Stimulated activated CD4-positive, alpha-beta T cell treated with anti-CD3 and anti-CD28 coated beads, Interleukin-4, amount 100 ng/mL, for 24 hours (primary cell): ENCODE data around the gene HSP90AA1.

Experiments used
- DNase-seq: peaks from one replicate; pipeline ENCODE4 v3.0.0-alpha.2; 2020

HSP90AA1 gene

DNA sequence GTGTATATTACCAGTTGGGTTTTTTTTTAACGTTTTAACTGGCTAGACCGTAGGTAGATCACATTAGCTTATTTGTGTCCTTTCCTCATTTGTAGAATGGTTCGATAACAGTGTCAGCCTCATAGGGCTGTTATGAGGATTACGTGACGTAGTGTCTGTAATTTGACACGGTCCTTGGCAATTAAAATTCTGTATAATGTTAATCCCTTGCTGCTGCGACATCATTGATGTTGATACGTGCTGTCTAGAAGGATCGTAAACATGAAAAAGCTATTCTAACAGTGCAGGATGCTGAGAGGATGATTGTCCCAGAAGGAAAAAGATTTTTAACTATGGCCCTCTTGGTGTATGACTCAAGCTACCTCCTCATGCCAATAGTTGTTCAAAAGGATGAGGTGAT, 50.9 kb downstream of the HSP90AA1 start:
- DNase-seq, result no peak

DNA sequence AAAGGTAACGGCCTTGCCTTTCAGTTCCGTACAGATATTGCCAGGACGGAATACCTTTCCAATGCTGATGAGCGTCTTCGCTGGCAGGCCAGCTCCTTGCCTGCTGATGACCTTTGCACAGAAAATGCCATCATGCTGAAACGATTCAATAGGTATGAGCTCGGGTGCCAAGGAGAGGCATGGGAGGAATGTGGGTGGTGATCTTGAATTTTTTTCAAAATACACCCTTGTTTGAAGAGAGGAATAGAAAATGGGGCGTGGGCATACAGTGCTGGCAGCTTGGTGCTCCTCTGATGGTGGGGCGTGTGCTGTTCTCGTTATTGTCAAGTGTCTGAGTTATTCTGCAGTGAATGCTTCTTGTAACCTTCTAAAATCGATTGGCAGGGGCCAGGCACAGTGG, 52.5 kb downstream of the HSP90AA1 start:
- no peak for DNase-seq

DNA sequence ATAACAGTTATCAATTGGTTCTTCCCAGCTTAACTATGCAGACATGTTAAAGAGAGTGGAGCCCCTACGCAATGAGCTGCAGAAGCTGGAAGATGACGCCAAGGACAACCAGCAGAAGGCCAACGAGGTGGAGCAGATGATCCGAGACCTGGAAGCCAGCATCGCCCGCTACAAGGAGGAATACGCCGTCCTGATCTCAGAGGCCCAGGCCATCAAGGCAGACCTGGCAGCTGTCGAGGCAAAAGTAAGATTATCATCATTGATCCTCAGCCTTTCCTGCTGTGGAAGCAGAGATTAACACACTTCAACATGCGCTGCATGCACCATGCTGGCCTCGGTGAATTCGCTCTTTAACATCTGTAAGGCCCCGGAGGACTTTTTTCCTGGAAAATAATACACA, 53.6 kb downstream of the HSP90AA1 start:
- DNase-seq, result no peak
